Left ventricle myocardium inferior (tissue), 1 donor: ENCODE results near the gene MYO18B. TPM values are rescaled to one million over a fixed set of nuclear protein-coding genes. Genes with fewer than 3 reads are reported as not detected.

Source experiments
- DNase-seq: peaks from one replicate; pipeline ENCODE4 v3.0.0-alpha.2; 2020
- H3K27ac ChIP-seq: fragments of 200-600 bp; replicated peaks from 2 replicates; pipeline ENCODE4 v1.8.0; 2021
- H3K27me3 ChIP-seq: fragments of 200-600 bp; 2 replicates; pipeline ENCODE4 v1.8.0; 2021; ENCODE audit warnings: low read depth
- H3K36me3 ChIP-seq: fragments of 200-600 bp; 2 replicates; pipeline ENCODE4 v1.8.0; 2021
- H3K4me1 ChIP-seq: fragments of 200-600 bp; 2 replicates; pipeline ENCODE4 v1.8.0; 2021
- H3K4me3 ChIP-seq: fragments of 200-600 bp; 2 replicates; pipeline ENCODE4 v1.8.0; 2021; ENCODE audit warnings: mild to moderate bottlenecking, moderate library complexity
- H3K9me3 ChIP-seq: fragments of 200-600 bp; replicated peaks from 2 replicates; pipeline ENCODE4 v1.8.0; 2021
- CTCF ChIP-seq: fragments of 200-600 bp; IDR thresholded peaks from 2 replicates; pipeline ENCODE4 v1.8.0; 2021; ENCODE audit warnings: antibody characterized with exemption, mild to moderate bottlenecking, borderline replicate concordance
- intact Hi-C: fragments of 100-400 bp; cut with micrococcal nuclease; formaldehyde crosslinking; loops from one replicate; pipeline ENCODE4 v1.11.0; 2022
- total RNA-seq: library from RNA; stranded (reverse); fragmentation: NEBNext Ultra II Directional; extraction: Animal tissue kit (Norgen Biotek cat#: 25700); gene quantifications from one replicate; pipeline ENCODE4 v1.2.1, GENCODE V29; 2021
- donor health status: DM: no; HTN: yes; CAD: no; lungs with severe emphysema.

Gene MYO18B
- total RNA-seq, 1 donor from 2014 or later, result 163 TPM

GRCh38 chr22:25777870-25778269, 35.9 kb downstream of the MYO18B start:
- intact Hi-C loops, result loop anchor here (10.0 kb wide), 1 partner anchor 313 kb away; no protein-coding TSS in a partner anchor
- DNase-seq, result no peak
- Histone ChIP-seq H3K4me3 (no peak overlapping the region), H3K27me3 (peaks cover 10% of the 10 kb centered on the region), H3K9me3 (no peaks in the 10 kb centered on the region), H3K36me3 (peaks cover 32% of the 10 kb centered on the region), H3K4me1 (no peaks in the 10 kb centered on the region), H3K27ac (no peak overlapping the region)
- TF ChIP-seq CTCF, result no peak

GRCh38 chr22:25779426-25779825, 37.4 kb downstream of the MYO18B start:
- H3K4me1 ChIP-seq, result no peaks in the 10 kb centered on the region
- H3K27ac ChIP-seq, result no peak overlapping the region
- H3K4me3 ChIP-seq, result no peak overlapping the region
- peaks cover 10% of the 10 kb centered on the region for H3K27me3 ChIP-seq
- DNase-seq, result no peak
- intact Hi-C loops, result loop anchor here (10.0 kb wide), 1 partner anchor 315 kb away; no protein-coding TSS in a partner anchor
- H3K9me3 ChIP-seq, result no peaks in the 10 kb centered on the region
- H3K36me3 ChIP-seq, result peaks cover 46% of the 10 kb centered on the region
- TF ChIP-seq CTCF, result no peak

GRCh38 chr22:25779890-25780289, 37.9 kb downstream of the MYO18B start:
- no peaks in the 10 kb centered on the region for H3K4me1 ChIP-seq
- H3K4me3 ChIP-seq, result no peak overlapping the region
- TF ChIP-seq CTCF, result no peak
- DNase-seq, result no peak
- H3K27ac ChIP-seq, result no peak overlapping the region
- H3K9me3 ChIP-seq, result no peaks in the 10 kb centered on the region
- H3K36me3 ChIP-seq, result peaks cover 51% of the 10 kb centered on the region
- peaks cover 10% of the 10 kb centered on the region for H3K27me3 ChIP-seq
- intact Hi-C loops, result loop anchor here (10.0 kb wide), 1 partner anchor 315 kb away; no protein-coding TSS in a partner anchor

GRCh38 chr22:25780673-25781072, 38.7 kb downstream of the MYO18B start:
- H3K4me3 ChIP-seq, result no peak overlapping the region
- H3K36me3 ChIP-seq, result peaks cover 59% of the 10 kb centered on the region
- H3K27me3 ChIP-seq, result peaks cover 10% of the 10 kb centered on the region
- no peak for DNase-seq
- no peaks in the 10 kb centered on the region for H3K9me3 ChIP-seq
- intact Hi-C loops, result no loop called here
- no peaks in the 10 kb centered on the region for H3K4me1 ChIP-seq
- H3K27ac ChIP-seq, result no peak overlapping the region
- TF ChIP-seq CTCF, result no peak

- intact Hi-C loops, result no loop called here
- Histone ChIP-seq H3K4me3 (no peak overlapping the region), H3K36me3 (peaks cover 67% of the 10 kb centered on the region), H3K27ac (no peak overlapping the region), H3K4me1 (no peaks in the 10 kb centered on the region), H3K27me3 (peaks cover 10% of the 10 kb centered on the region), H3K9me3 (no peaks in the 10 kb centered on the region)
- no peak for TF ChIP-seq CTCF
- DNase-seq, result no peak
These were observed 39.8 kb downstream of the MYO18B start for GRCh38 chr22:25781801-25782200.
